ENCODE results near the gene TSFM.
A peak's percentile ranks its signal among the peaks of the same experiment; 100 is the strongest.

The TSFM gene

GRCh38 chr12:57782608-57783465 lies at the start of gene TSFM:
TSFM (plus strand) TSS chr12:57782787; CDS start chr12:57782802, 15 bp downstream.
- Histone ChIP-seq H3K27me3 (replicated peaks; ENCODE audit: control insufficient read depth, insufficient read depth, low read length) (no peaks in the 10 kb centered on the region), H3K4me3 (replicated peaks; ENCODE audit: low read depth, low read length) (peak within 1 kb of the TSS; percentile 89), H3K36me3 (ENCODE audit: control insufficient read depth, insufficient read depth, low read length) (peaks cover 4% of the 10 kb centered on the region)
- peak; percentile 88 for DNase-seq (ENCODE audit: extremely low read depth, insufficient read length)
- peak; percentile 93 for TF ChIP-seq CTCF (IDR thresholded peaks at IDR 0.05; ENCODE audit: insufficient read depth, low read length, poor library complexity, severe bottlenecking)

- Histone ChIP-seq H3K36me3 (ENCODE audit: control insufficient read depth, insufficient read depth, low read length) (peaks cover 24% of the 10 kb centered on the region), H3K4me3 (replicated peaks; ENCODE audit: low read depth, low read length) (no peak overlapping the region), H3K27me3 (replicated peaks; ENCODE audit: control insufficient read depth, insufficient read depth, low read length) (no peaks in the 10 kb centered on the region)
- no peak for DNase-seq (ENCODE audit: extremely low read depth, insufficient read length)
- TF ChIP-seq CTCF (IDR thresholded peaks at IDR 0.05; ENCODE audit: insufficient read depth, low read length, poor library complexity, severe bottlenecking) = no peak
Observed at GRCh38 chr12:57733928-57734327, 48.7 kb upstream of the TSFM start.

- Histone ChIP-seq H3K27me3 (replicated peaks; ENCODE audit: control insufficient read depth, insufficient read depth, low read length) (no peaks in the 10 kb centered on the region), H3K4me3 (replicated peaks; ENCODE audit: low read depth, low read length) (no peak overlapping the region), H3K36me3 (ENCODE audit: control insufficient read depth, insufficient read depth, low read length) (peaks cover 22% of the 10 kb centered on the region)
- no peak for DNase-seq (ENCODE audit: extremely low read depth, insufficient read length)
- TF ChIP-seq CTCF (IDR thresholded peaks at IDR 0.05; ENCODE audit: insufficient read depth, low read length, poor library complexity, severe bottlenecking) = no peak
Observed at GRCh38 chr12:57734591-57734990, 48.0 kb upstream of the TSFM start.

GRCh38 chr12:57735198-57735855 lies 47.3 kb upstream of the TSFM start:
- no peak overlapping the region for H3K4me3 ChIP-seq (replicated peaks; ENCODE audit: low read depth, low read length)
- DNase-seq (ENCODE audit: extremely low read depth, insufficient read length) = no peak
- no peak for TF ChIP-seq CTCF (IDR thresholded peaks at IDR 0.05; ENCODE audit: insufficient read depth, low read length, poor library complexity, severe bottlenecking)
- H3K36me3 ChIP-seq (ENCODE audit: control insufficient read depth, insufficient read depth, low read length) = peaks cover 20% of the 10 kb centered on the region
- H3K27me3 ChIP-seq (replicated peaks; ENCODE audit: control insufficient read depth, insufficient read depth, low read length) = no peaks in the 10 kb centered on the region

- DNase-seq (ENCODE audit: extremely low read depth, insufficient read length) = no peak
- Histone ChIP-seq H3K27me3 (replicated peaks; ENCODE audit: control insufficient read depth, insufficient read depth, low read length) (no peaks in the 10 kb centered on the region), H3K4me3 (replicated peaks; ENCODE audit: low read depth, low read length) (no peak overlapping the region), H3K36me3 (ENCODE audit: control insufficient read depth, insufficient read depth, low read length) (peaks cover 15% of the 10 kb centered on the region)
- TF ChIP-seq CTCF (IDR thresholded peaks at IDR 0.05; ENCODE audit: insufficient read depth, low read length, poor library complexity, severe bottlenecking) = no peak
Observed at GRCh38 chr12:57735952-57736740, 46.4 kb upstream of the TSFM start.
